OCI-LY3 (cell line): ENCODE data around the gene FLVCR1.
A peak's percentile ranks its signal among the peaks of the same experiment; 100 is the strongest.

Source experiments
- H2AFZ ChIP-seq: fragments of 200-600, 300-600 bp; shearing (Covaris generic); 2 replicates; pipeline ENCODE4 v1.6.0; 2014; ENCODE audit warnings: antibody characterized with exemption, low read depth, low read length
- H3K27ac ChIP-seq: fragments of 200-600, 300-600 bp; sonication (generic); 2 replicates; pipeline ENCODE4 v1.5.1; 2014; ENCODE audit warnings: mild to moderate bottlenecking, low read length, moderate library complexity, mixed read lengths
- H3K27me3 ChIP-seq: fragments of 200-600, 300-600 bp; sonication (generic); 2 replicates; pipeline ENCODE4 v1.6.1; 2014; ENCODE audit warnings: low read depth, low read length, mixed read lengths
- H3K36me3 ChIP-seq: fragments of 200-600, 300-600 bp; sonication (generic); replicated peaks from 2 replicates; pipeline ENCODE3; 2014; ENCODE audit warnings: low read depth, low read length, mixed read lengths
- H3K4me1 ChIP-seq: fragments of 300-600, 200-600 bp; sonication (generic); 2 replicates; pipeline ENCODE4 v1.6.1; 2014; ENCODE audit warnings: low read length, mixed read lengths
- H3K4me2 ChIP-seq: fragments of 200-600, 300-600 bp; sonication (generic); 2 replicates; pipeline ENCODE4 v1.6.1; 2014; ENCODE audit warnings: low read length, mixed read lengths
- H3K4me3 ChIP-seq: fragments of 300-600, 200-600 bp; sonication (generic); 2 replicates; pipeline ENCODE4 v1.5.1; 2014; ENCODE audit warnings: antibody characterized with exemption, mild to moderate bottlenecking, low read length, moderate library complexity
- H3K79me2 ChIP-seq: fragments of 300-600, 200-600 bp; shearing (Covaris generic); 2 replicates; pipeline ENCODE4 v1.6.1; 2014; ENCODE audit warnings: mild to moderate bottlenecking, low read length, mixed read lengths
- H3K9ac ChIP-seq: fragments of 300-600, 200-600 bp; shearing (Covaris generic); 2 replicates; pipeline ENCODE4 v1.6.0; 2014; ENCODE audit warnings: mild to moderate bottlenecking, low read length, moderate library complexity
- H3K9me3 ChIP-seq: fragments of 200-600, 300-600 bp; shearing (Covaris generic); 2 replicates; pipeline ENCODE4 v1.6.1; 2014; ENCODE audit warnings: low read length, mixed read lengths; ENCODE audit not compliant: insufficient read depth
- H4K20me1 ChIP-seq: fragments of 200-600, 300-600 bp; sonication (generic); 2 replicates; pipeline ENCODE4 v1.6.1; 2016; ENCODE audit warnings: low read length, mixed read lengths; ENCODE audit not compliant: insufficient read depth
- EZH2phosphoT487 ChIP-seq: fragments of 200-600 bp; shearing (Covaris generic); IDR thresholded peaks from 2 replicates; pipeline ENCODE4 v1.6.1; 2018; ENCODE audit warnings: antibody characterized with exemption, mixed run types, low read depth
- TF ChIP-seq, protein P1 (sequence below): fragments of 200-600, 300-600 bp; sonication (generic); IDR thresholded peaks from 2 replicates; pipeline ENCODE4 v1.5.1; 2014; ENCODE audit warnings: antibody characterized with exemption, low read length, low read depth

The FLVCR1 gene

DNA sequence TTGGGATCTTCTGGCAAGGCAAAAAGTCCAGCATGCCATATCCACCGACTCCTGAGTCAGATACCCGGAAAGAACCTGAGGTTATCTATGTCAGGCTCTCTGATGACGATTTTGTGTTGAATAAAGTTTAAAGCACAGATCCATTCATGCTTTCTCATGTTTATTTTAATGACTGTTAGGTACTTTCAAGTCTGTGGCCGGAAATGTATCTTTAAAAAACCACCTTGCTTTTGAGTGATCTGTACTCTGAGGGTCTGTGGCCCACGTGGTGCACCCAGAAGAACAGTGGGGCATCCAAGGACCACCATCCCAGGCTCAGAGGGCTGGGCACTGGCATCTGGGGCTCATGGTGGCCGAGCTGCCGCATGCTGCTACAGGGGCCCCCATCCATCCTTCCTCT, 62.2 kb downstream of the FLVCR1 start:
- Histone ChIP-seq H3K27ac (no peak overlapping the region), H3K4me2 (no peak overlapping the region), H3K36me3 (no peaks in the 10 kb centered on the region), H3K27me3 (no peaks in the 10 kb centered on the region), H3K9ac (no peak overlapping the region), H4K20me1 (no peaks in the 10 kb centered on the region), H3K79me2 (no peaks in the 10 kb centered on the region), H3K4me3 (no peak overlapping the region), H3K4me1 (peaks cover 26% of the 10 kb centered on the region), H2AFZ (no peak overlapping the region), H3K9me3 (no peaks in the 10 kb centered on the region)
- TF ChIP-seq, protein P1, sequence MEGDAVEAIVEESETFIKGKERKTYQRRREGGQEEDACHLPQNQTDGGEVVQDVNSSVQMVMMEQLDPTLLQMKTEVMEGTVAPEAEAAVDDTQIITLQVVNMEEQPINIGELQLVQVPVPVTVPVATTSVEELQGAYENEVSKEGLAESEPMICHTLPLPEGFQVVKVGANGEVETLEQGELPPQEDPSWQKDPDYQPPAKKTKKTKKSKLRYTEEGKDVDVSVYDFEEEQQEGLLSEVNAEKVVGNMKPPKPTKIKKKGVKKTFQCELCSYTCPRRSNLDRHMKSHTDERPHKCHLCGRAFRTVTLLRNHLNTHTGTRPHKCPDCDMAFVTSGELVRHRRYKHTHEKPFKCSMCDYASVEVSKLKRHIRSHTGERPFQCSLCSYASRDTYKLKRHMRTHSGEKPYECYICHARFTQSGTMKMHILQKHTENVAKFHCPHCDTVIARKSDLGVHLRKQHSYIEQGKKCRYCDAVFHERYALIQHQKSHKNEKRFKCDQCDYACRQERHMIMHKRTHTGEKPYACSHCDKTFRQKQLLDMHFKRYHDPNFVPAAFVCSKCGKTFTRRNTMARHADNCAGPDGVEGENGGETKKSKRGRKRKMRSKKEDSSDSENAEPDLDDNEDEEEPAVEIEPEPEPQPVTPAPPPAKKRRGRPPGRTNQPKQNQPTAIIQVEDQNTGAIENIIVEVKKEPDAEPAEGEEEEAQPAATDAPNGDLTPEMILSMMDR, result no peak
- no peak for TF ChIP-seq EZH2phosphoT487

DNA sequence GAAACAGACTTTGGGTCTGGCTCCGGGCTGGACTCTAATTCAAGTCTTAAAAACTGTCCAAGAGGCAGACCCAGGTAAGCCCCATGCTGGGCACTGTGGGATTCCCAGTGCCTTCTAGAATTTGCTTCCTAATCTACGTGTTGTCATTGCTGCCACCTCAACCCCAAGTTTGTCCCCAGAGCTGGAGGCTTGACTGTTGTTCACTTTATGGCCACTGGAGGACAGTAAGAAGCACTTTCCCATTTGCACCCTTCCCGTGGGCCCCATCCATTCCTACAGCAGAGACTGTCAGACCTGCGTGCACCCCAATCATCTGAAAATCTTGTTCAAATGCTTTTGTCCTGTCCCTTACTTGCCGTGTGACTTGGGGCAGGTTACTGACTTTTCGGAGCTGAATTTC, 62.8 kb downstream of the FLVCR1 start:
- Histone ChIP-seq H3K79me2 (no peaks in the 10 kb centered on the region), H3K27ac (no peak overlapping the region), H3K27me3 (no peaks in the 10 kb centered on the region), H3K9me3 (no peaks in the 10 kb centered on the region), H3K4me2 (peak overlapping the region; percentile 18; the same call in 1 of the 2 replicates), H3K4me3 (no peak overlapping the region; the same call in 1 of the 2 replicates), H3K36me3 (no peaks in the 10 kb centered on the region), H2AFZ (peak overlapping the region; percentile 50), H4K20me1 (no peaks in the 10 kb centered on the region), H3K9ac (no peak overlapping the region), H3K4me1 (peaks cover 22% of the 10 kb centered on the region)
- TF ChIP-seq EZH2phosphoT487, result no peak
- TF ChIP-seq, protein P1, result peak; percentile 89

DNA sequence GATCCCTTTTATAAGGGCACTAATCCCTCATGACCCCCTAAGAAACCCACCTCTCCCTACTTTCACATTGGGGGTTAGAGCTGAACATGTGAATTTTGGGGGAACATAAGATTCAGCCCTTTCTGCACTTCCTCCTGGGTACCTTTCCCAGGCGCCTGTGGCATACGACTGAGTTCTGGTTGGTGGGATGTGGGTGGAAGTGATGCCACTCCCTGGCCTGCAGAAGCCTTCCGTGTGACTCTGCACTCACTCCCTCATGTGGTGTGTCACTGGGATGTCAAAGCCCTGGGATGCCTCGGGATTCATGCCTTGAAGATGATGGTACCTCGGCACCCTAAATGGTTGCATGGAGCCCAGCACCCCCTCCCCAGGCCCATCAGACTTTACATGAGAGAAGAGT, 63.9 kb downstream of the FLVCR1 start:
- no peak overlapping the region for H3K9ac ChIP-seq
- no peaks in the 10 kb centered on the region for H3K79me2 ChIP-seq
- no peak overlapping the region for H3K4me2 ChIP-seq
- TF ChIP-seq, protein P1, result no peak
- no peak for TF ChIP-seq EZH2phosphoT487
- H4K20me1 ChIP-seq, result no peaks in the 10 kb centered on the region
- H3K9me3 ChIP-seq, result no peaks in the 10 kb centered on the region
- H3K27me3 ChIP-seq, result no peaks in the 10 kb centered on the region
- no peaks in the 10 kb centered on the region for H3K36me3 ChIP-seq
- H2AFZ ChIP-seq, result no peak overlapping the region
- no peak overlapping the region for H3K4me3 ChIP-seq
- H3K27ac ChIP-seq, result no peak overlapping the region
- peaks cover 14% of the 10 kb centered on the region for H3K4me1 ChIP-seq

DNA sequence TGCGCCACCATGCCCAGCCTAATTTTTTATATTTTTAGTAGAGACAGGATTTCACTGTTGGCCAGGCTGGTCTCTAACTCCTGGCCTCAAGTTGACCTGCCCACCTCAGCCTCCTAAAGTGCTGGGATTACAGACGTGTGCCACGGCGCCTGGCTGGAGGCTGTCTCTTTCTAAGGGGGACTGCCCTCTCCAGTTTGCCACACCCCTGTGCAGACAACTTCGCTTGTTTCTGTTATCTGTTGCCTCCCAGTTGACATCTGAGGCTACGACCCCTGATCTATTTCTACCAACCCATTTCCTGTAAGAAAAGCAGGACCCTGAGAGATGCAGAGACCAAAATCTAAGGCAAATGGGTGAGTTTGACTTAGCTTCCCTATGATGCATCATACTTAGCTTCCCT, 68.3 kb downstream of the FLVCR1 start:
- Histone ChIP-seq H4K20me1 (no peaks in the 10 kb centered on the region), H3K79me2 (no peaks in the 10 kb centered on the region), H2AFZ (no peak overlapping the region), H3K4me3 (no peak overlapping the region), H3K9ac (no peak overlapping the region), H3K9me3 (no peaks in the 10 kb centered on the region), H3K36me3 (no peaks in the 10 kb centered on the region), H3K27me3 (no peaks in the 10 kb centered on the region), H3K27ac (no peak overlapping the region), H3K4me2 (no peak overlapping the region), H3K4me1 (peaks cover 39% of the 10 kb centered on the region)
- TF ChIP-seq EZH2phosphoT487, result no peak
- TF ChIP-seq, protein P1, result no peak
